HCT116 (cell line): ENCODE measurements around the gene DMRT2. TPM values are rescaled to one million over a fixed set of nuclear protein-coding genes. Genes with fewer than 3 reads are reported as not detected.

Source experiments
- ATAC-seq: fragments of 200-7000 bp; cut with Tn5 transposase; 2 replicates; pipeline ENCODE4 v1.9.1; 2020; ENCODE audit warnings: mild to moderate bottlenecking, moderate library complexity
- BruUV-seq: library from RNA; stranded (reverse); fragments of 400-500 nt; replicated peaks from 2 replicates; lab custom pipeline; 2021; lab: Mats Ljungman, UMichigan
- CTCF ChIA-PET: fragments of 300-600 bp; sonication (Branson Sonifier 250); formaldehyde crosslinking; loops from one replicate; lab custom pipeline; 2021; ENCODE audit warnings: antibody characterized with exemption; lab: Charles Lee
- POLR2A ChIA-PET: fragments of 300-600, 350-600 bp; sonication (Branson Sonifier 250); formaldehyde crosslinking; loops from one replicate; lab custom pipeline; 2021; ENCODE audit warnings: antibody characterized with exemption; lab: Charles Lee
- RAD21 ChIA-PET, 2 experiments: fragments of 300-600 bp; sonication (Branson Sonifier 250); formaldehyde crosslinking; loops; one replicate each; lab custom pipeline; 2023; ENCODE audit warnings: low total read pairs in 2 of 2; ENCODE audit not compliant: uncharacterized antibody in 2 of 2, unreplicated experiment in 2 of 2, low non-redundant PET in 1 of 2; lab: Charles Lee
- DNase-seq: peaks from one replicate; pipeline ENCODE4 v3.0.0-alpha.2; 2010; ENCODE audit warnings: low read depth, low spot score
- H2AFZ ChIP-seq: fragments of 200-600 bp; shearing (Covaris generic), sonication (generic); 2 replicates; pipeline ENCODE4 v1.6.1; 2017; ENCODE audit warnings: low read depth, mixed run types, mixed read lengths, antibody characterized with exemption, low read length; ENCODE audit not compliant: poor library complexity, severe bottlenecking
- H3K27ac ChIP-seq: 2 replicates; pipeline ENCODE4 v1.5.1; 2012; ENCODE audit warnings: low read depth, low read length
- H3K27me3 ChIP-seq: fragments of 200-600 bp; sonication (generic); 2 replicates; pipeline ENCODE4 v1.6.1; 2016; ENCODE audit warnings: mixed run types, low read length, mixed read lengths; ENCODE audit not compliant: insufficient read depth
- H3K36me3 ChIP-seq, 2 experiments: fragments of 200-500 bp in 1 of 2; fragments of 200-600 bp in 1 of 2; sonication (Bioruptor generic) in 1 of 2; sonication (generic) in 1 of 2; 2 replicates each; pipeline versions ENCODE4 v1.5.1 to v1.6.1; 2014 to 2016; ENCODE audit warnings: low read length in 2 of 2, inconsistent platforms in 1 of 2, mixed read lengths in 1 of 2, mixed run types in 1 of 2; ENCODE audit not compliant: insufficient read depth in 2 of 2, control insufficient read depth in 1 of 2
- H3K4me1 ChIP-seq, 2 experiments: fragments of 200-600 bp in 1 of 2; sonication (generic) in 1 of 2; 2 replicates each; pipeline versions ENCODE4 v1.5.1 to v1.6.1; 2012 to 2017; ENCODE audit warnings: low read length in 2 of 2, inconsistent platforms in 1 of 2, mild to moderate bottlenecking in 1 of 2, mixed read lengths in 1 of 2, mixed run types in 1 of 2, moderate library complexity in 1 of 2; ENCODE audit not compliant: insufficient read depth in 2 of 2, control insufficient read depth in 1 of 2
- H3K4me2 ChIP-seq: fragments of 200-600 bp; sonication (generic); 2 replicates; pipeline ENCODE4 v1.6.1; 2017; ENCODE audit warnings: mixed run types, low read length, mixed read lengths
- H3K4me3 ChIP-seq, 2 experiments: fragments of 200-600 bp in 1 of 2; sonication (generic) in 1 of 2; replicated peaks in 1 of 2; 2 replicates each; pipeline ENCODE4 v1.5.1; 2011 to 2016; ENCODE audit warnings: low read length in 2 of 2, control low read depth in 1 of 2, low read depth in 1 of 2, mild to moderate bottlenecking in 1 of 2, mixed read lengths in 1 of 2, mixed run types in 1 of 2
- H3K79me2 ChIP-seq: fragments of 200-600 bp; sonication (generic); 2 replicates; pipeline ENCODE4 v1.6.1; 2017; ENCODE audit warnings: mild to moderate bottlenecking, mixed run types, low read length, moderate library complexity, mixed read lengths; ENCODE audit not compliant: insufficient read depth
- H3K9ac ChIP-seq: fragments of 200-600 bp; sonication (generic); 2 replicates; pipeline ENCODE4 v1.6.1; 2016; ENCODE audit warnings: low read length, mixed read lengths
- H3K9me2 ChIP-seq: fragments of 200-600 bp; sonication (generic), shearing (Covaris generic); 2 replicates; pipeline ENCODE4 v1.6.1; 2017; ENCODE audit warnings: mixed run types, mild to moderate bottlenecking, moderate library complexity; ENCODE audit not compliant: insufficient read depth
- H3K9me3 ChIP-seq, 2 experiments: fragments of 200-500 bp in 1 of 2; fragments of 200-600 bp in 1 of 2; sonication (Bioruptor generic) in 1 of 2; sonication (generic) in 1 of 2; 2 replicates each; pipeline ENCODE4 v1.6.1; 2014 to 2017; ENCODE audit warnings: low read length in 2 of 2, mixed read lengths in 2 of 2, inconsistent platforms in 1 of 2, low read depth in 1 of 2, mild to moderate bottlenecking in 1 of 2, mixed run types in 1 of 2, moderate library complexity in 1 of 2; ENCODE audit not compliant: control insufficient read depth in 1 of 2, insufficient read depth in 1 of 2
- H4K20me1 ChIP-seq: fragments of 200-600 bp; sonication (generic), shearing (Covaris generic); 2 replicates; pipeline ENCODE4 v1.6.1; 2017; ENCODE audit warnings: mixed run types, mild to moderate bottlenecking, moderate library complexity; ENCODE audit not compliant: insufficient read depth
- CEBPB ChIP-seq: IDR thresholded peaks from 2 replicates; pipeline ENCODE4 v1.6.1; 2012; ENCODE audit warnings: low read depth
- FOSL1 ChIP-seq: IDR thresholded peaks from 2 replicates; pipeline ENCODE4 v1.6.1; 2012; ENCODE audit warnings: low read depth
- RAD21 ChIP-seq: IDR thresholded peaks from 2 replicates; pipeline ENCODE4 v1.6.1; 2012; ENCODE audit warnings: low read depth, mild to moderate bottlenecking
- SRF ChIP-seq: IDR thresholded peaks from 2 replicates; pipeline ENCODE4 v1.6.1; 2012; ENCODE audit warnings: low read depth
- ZNF274 ChIP-seq: fragments of 200-500 bp; sonication (Bioruptor generic); IDR thresholded peaks from 2 replicates; pipeline ENCODE4 v1.6.1; 2014; ENCODE audit warnings: mild to moderate bottlenecking, low read depth, low read length, inconsistent platforms
- intact Hi-C: fragments of 100-400 bp; cut with micrococcal nuclease; formaldehyde crosslinking; loops from 2 replicates; pipeline ENCODE4 v1.10.0; 2022
- total RNA-seq: library from RNA; stranded (reverse); gene quantifications from one replicate; pipeline ENCODE4 v1.2.1, GENCODE V29; 2021; ENCODE audit not compliant: unreplicated experiment
- TF ChIP-seq, protein P1 (sequence below): IDR thresholded peaks from 2 replicates; pipeline ENCODE4 v1.6.1; 2012
- TF ChIP-seq, protein P2 (sequence below): IDR thresholded peaks from 2 replicates; pipeline ENCODE4 v1.6.1; 2012; ENCODE audit warnings: low read depth

The DMRT2 gene
- total RNA-seq, 1 experiment from 2014 or later = 0.17 TPM

DNA sequence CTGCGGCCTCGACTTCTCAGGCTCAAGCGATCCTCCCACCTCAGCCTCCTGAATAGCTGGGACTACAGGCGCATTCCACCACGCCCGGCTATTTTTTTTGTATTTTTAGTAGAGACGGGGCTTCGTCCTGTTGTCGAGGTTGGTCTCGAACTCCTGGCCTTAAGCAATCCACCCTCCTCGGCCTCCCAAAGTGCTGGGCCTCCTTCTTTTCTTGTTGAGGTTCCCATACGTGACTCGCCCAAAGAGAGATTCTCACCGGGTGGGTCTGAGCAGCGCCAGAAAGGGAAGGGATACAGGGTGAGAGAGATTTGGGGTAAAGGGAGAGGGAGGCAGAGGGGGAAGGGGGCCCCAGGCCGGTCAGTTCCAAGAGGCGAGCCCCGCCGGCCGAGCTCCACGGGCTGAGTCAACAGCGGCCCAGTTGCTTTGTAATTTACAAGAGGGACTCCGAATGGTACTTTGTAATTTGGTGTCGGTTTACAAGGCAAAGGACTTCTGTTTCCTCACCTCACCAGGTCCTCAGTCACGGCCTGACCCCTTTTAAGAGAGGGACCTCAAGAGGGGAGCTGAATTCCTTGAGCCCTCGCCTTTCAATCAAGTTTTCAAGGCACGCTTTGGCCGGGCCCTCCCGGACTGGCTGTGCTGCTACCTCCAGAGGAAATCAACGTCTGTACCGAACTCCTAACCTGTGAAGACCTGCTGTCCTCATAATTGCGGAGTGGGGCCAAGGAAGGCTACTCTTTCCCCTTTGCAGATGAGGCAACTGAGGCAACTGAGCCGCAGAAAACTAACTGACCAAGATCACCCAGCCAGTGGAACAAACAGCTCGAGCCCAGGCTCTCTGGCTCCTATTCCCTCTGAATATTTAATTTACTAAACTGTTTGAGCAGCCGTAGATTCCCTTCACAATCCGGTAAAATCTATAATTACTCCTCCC, 3.3 kb upstream of the DMRT2 start:
- no peak overlapping the region for H3K27ac ChIP-seq
- no peak overlapping the region for H3K4me2 ChIP-seq
- intact Hi-C loops = no loop called here
- no peak overlapping the region for H2AFZ ChIP-seq
- no peaks in the 10 kb centered on the region for H3K27me3 ChIP-seq
- BruUV-seq = no TSS peak
- ATAC-seq = no peak
- no peaks in the 10 kb centered on the region for H4K20me1 ChIP-seq
- peaks cover 0 to 3% of the 10 kb centered on the region in 2 experiments; a peak in 1 of 4 replicates for H3K9me3 ChIP-seq
- H3K4me3 ChIP-seq = no peak overlapping the region
- ChIA-PET CTCF (no interaction called here), RAD21 (no interaction called here)
- no peak for TF ChIP-seq FOSL1
- TF ChIP-seq, all 23 proteins: peak for 0
- no peaks in the 10 kb centered on the region for H3K9me2 ChIP-seq
- H3K79me2 ChIP-seq = no peaks in the 10 kb centered on the region
- no peaks in the 10 kb centered on the region for H3K4me1 ChIP-seq
- no peaks in the 10 kb centered on the region for H3K36me3 ChIP-seq
- no peak for DNase-seq
- no peak overlapping the region for H3K9ac ChIP-seq
- POLR2A ChIA-PET = no interaction called here

DNA sequence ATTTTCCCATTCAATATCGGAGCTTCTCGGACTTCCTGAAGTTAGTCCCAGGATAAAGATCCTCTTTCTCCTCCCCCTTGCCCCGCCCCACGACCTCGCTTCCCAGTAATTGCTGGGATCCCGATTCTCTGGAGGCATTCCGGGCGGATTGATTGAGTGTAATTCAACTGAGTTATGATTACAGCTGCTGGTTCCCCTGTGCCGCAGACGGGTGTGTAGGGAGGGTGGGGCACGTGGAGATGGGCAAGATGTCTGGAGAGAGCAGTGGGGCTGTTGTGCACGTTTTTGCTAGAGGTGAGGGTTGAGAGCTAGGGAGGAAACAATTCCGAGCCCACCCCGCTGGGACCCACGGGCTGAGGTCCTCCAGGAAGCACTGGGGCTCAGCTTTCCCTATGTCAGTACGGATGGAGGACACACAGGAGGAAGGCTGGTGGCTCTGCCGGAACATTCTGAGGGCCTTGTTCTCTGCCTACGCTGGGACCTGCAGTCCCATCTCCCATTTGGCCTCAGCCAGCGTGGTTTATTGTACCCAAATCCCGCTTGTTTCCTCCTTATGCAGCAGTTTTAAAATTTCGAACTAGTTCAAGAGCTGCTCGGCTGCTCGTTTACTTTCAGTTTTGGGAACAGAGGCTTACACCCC, 2.4 kb upstream of the DMRT2 start:
- no peaks in the 10 kb centered on the region for H4K20me1 ChIP-seq
- no TSS peak for BruUV-seq
- ATAC-seq = no peak
- TF ChIP-seq RAD21 (no peak), SRF (no peak), CEBPB (no peak), ZNF274 (no peak)
- TF ChIP-seq, protein P1, sequence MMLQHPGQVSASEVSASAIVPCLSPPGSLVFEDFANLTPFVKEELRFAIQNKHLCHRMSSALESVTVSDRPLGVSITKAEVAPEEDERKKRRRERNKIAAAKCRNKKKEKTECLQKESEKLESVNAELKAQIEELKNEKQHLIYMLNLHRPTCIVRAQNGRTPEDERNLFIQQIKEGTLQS = no peak
- TF ChIP-seq, protein P2, sequence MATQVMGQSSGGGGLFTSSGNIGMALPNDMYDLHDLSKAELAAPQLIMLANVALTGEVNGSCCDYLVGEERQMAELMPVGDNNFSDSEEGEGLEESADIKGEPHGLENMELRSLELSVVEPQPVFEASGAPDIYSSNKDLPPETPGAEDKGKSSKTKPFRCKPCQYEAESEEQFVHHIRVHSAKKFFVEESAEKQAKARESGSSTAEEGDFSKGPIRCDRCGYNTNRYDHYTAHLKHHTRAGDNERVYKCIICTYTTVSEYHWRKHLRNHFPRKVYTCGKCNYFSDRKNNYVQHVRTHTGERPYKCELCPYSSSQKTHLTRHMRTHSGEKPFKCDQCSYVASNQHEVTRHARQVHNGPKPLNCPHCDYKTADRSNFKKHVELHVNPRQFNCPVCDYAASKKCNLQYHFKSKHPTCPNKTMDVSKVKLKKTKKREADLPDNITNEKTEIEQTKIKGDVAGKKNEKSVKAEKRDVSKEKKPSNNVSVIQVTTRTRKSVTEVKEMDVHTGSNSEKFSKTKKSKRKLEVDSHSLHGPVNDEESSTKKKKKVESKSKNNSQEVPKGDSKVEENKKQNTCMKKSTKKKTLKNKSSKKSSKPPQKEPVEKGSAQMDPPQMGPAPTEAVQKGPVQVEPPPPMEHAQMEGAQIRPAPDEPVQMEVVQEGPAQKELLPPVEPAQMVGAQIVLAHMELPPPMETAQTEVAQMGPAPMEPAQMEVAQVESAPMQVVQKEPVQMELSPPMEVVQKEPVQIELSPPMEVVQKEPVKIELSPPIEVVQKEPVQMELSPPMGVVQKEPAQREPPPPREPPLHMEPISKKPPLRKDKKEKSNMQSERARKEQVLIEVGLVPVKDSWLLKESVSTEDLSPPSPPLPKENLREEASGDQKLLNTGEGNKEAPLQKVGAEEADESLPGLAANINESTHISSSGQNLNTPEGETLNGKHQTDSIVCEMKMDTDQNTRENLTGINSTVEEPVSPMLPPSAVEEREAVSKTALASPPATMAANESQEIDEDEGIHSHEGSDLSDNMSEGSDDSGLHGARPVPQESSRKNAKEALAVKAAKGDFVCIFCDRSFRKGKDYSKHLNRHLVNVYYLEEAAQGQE = no peak
- TF ChIP-seq, all 23 proteins: peak for 0
- Histone ChIP-seq H3K4me1 (no peaks in the 10 kb centered on the region), H3K79me2 (no peaks in the 10 kb centered on the region), H3K9ac (no peak overlapping the region), H3K27ac (no peak overlapping the region), H3K9me2 (no peaks in the 10 kb centered on the region), H3K27me3 (no peaks in the 10 kb centered on the region), H3K36me3 (no peaks in the 10 kb centered on the region), H3K4me2 (no peak overlapping the region), H3K9me3 (peaks cover 0 to 3% of the 10 kb centered on the region in 2 experiments; a peak in 1 of 4 replicates), H3K4me3 (no peak overlapping the region), H2AFZ (no peak overlapping the region)
- intact Hi-C loops = no loop called here
- ChIA-PET CTCF (no interaction called here), RAD21 (no interaction called here), POLR2A (no interaction called here)
- no peak for DNase-seq
